Stimulated activated CD8-positive, alpha-beta memory T cell treated with anti-CD3 and anti-CD28 coated beads, Interleukin-12 subunit alpha, Interleukin-12 subunit beta, amount 100 ng/mL, for 24 hours (primary cell): ENCODE measurements around the gene CD79A.

Experiments
- DNase-seq: peaks from one replicate; pipeline ENCODE4 v3.0.0-alpha.2; 2020; ENCODE audit errors: extremely low read depth

The CD79A gene

DNA sequence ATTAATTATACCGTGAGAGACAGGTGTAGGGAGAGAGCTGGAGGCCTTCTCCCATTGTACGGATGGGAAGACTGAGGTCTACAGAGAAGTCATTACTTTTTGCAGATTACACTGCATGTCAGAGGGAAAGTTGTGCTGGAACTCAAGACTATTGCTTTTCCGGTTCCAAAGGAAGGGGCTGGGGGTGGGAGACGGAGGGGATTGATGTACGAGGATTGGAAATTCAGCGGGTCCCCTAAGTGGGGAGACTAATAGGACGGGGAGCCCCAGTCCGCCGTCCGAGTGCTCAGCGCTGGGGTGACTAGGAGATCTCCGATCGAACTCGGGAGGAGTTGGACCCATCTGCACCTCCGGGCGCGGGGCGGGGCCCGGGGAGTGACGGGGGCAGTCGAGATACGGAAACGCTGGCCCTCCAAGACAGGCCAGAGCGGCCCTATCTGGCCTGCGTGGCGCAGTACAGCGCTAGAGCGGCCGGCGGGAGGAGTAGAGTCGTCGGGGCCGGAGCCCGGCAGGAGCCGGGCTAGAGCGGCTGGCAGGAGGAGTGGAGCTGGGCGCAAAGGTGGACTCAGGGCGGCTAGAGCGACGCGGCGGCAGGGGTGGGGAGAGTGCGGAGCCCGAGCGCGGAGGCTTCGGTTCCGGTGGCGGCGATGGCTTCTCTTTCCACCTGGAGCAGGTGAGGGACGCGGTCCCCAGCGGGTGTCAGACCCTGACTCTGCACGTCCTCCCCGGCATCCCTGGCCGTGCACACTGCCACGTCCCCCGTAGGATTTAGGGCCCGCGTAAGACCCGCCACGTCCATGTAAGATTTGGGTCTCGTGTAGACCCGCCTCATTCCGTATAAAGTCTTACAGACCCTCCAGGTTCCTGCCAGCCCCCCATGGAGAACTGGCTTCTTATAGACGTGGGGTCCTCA lies 7.0 kb downstream of the CD79A start:
- peak; percentile 77 for DNase-seq

DNA sequence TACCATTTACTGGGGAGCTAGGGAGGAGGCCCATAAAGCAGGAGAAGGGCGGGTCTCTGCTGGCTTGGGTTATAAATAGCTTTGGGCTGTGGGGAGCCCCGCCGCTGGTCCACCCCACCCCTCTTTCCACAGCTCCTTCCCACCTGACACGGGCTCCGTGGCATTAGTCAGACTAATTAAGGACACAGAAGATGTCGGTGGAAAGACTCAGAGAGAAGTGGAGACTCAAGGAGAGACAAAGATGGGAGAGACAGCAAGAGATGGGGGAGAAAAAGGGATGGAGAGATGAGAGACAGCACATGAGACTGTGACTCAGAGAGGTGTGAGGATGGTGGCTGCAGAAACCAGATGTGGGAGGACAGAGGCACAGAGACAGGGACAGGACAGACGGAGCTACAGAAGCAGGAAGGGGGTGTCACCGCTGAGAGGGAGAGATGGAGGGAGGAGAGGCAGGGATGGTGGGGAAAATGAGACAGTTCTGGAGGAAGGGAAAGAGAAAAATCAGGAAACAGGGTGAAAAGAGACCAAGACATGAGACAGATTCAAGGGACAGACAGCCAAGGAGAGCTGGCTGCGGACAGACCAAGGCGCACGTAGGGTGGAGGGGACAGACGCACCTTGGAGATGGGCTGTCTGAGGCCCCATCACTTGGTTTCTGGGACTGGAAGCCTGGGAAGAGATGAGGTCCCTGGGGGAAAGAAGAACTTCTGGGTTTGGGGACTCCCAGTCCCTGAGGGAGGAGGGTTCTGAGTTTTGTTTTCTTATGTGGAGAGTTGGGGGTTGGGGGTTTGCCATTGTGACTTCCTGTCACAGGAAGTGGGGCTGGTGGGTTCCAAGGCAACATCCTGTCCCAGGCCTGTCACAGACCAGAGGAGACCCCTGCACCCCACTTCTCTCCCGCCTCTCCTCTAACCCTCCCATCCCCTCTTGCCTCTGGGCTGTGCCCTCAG lies 10.0 kb downstream of the CD79A start:
- DNase-seq: no peak

DNA sequence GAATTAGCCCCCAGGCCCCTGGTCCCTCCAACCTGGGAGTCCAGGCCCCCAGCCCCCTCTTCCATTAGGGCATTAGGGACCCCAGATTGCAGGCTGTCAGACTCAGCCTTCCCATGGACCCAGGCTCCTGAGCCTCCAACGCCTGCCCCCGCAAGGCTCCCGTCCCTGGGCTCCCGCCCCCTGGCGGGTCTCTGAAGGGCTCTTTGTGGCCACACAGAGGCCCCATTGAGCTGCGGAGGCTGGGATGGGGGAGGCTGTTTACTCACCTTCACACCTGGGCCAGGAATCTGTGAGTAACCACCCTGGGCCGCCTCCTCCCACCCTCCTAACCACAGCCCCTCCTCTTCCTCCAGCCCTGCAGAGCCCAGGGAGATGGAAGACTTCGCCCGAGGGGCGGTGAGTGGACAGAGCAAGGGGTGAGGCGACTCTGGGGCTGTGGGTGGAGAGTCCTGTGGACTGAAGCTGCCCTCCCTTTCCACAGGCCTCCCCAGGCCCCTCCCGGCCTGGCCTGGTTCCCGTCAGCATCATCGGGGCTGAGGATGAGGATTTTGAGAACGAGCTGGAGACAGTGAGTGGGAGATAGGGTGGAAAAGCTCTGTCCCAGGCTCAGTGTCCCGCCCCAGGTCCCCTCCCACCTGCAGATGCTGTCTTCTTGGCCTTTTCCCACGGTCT lies 10.8 kb downstream of the CD79A start:
- DNase-seq: peak; percentile 72

DNA sequence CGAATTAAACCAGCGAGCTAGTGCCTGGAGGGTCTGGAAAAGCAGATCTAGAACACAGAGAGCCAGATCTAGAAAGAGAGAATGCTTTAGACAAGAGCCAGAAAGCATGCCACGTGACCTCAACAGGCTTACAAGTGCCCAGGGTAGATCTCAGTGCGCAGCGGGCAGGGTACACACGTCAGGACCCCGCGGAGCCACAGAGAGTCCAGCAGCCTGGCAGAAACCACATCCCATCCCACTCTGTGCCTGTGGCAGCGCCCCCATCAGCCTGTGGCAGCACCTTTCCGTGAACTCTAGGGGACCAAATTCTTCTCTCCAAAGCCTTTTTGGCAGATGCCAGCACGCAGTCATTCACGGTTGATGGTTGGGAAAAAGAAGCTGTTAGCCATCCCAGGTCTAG lies 11.8 kb downstream of the CD79A start:
- DNase-seq: no peak

DNA sequence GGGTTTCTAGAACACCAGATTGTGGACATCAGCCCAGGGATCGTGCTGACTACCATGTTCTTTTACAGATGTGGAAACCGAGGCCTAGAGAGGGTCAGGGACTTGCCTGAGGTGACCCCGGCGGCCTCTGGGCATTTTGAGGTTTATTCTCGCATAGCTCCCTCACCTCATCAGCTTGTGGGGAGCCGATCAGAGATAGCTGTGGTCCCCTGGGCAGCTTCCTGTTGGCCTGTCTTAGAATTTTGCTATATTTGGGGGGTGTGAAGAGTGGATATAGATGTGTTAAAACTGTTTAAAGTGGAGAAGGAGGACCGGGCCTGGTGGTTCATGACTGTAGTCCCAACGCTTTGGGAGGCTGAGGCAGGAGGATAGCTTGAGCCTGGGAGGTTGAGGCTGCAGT lies 12.8 kb downstream of the CD79A start:
- no peak for DNase-seq

DNA sequence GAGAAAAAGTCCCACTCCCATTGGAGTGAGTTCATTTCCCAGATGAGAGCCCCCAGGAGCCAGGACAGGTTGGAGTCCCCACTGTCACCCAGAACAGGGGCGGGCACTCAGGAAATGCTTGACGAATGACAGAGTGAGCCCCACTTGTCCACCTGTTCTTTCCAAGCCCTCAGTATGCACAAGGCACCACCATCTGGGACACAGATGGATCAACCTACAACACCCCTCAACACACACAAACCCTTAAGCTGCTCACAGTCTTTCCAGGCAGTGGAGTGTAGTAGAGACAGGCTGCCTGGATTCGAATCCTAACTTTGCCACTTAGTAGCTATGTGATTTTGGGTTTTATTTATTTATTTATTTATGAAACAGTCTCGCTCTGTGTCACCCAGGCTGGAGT lies 13.9 kb downstream of the CD79A start:
- DNase-seq: no peak

DNA sequence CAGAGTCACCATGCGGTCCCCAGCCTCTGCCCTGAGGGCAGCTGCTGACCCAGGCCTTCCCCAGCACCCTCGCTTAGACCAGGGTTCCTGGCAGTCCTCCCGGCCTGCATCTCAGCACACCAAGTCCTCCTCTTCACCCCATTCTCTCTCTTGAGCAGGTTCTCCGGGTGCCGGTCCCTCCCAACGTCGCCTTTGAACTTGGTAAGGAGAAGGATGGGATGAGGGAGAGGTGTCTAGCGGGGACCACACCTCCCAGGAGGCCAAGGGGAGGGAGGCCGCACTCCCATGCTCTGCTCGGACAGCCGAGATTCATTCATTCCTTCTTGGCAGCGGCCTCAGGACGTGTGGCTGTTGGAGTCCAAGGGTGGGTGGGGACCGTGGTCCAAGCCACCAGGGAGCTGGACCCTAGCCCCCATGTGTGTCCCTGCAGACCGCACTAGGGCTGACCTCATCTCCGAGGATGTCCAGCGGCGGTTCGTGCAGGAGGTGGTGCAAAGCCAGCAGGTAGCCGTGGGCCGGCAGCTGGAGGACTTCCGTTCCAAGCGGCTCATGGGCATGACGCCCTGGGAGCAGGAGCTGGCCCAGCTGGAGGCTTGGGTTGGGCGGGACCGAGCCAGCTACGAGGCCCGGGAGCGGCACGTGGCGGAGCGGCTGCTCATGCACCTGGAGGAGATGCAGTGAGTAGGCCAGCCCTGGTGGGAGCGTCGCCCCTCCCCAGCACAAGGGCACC lies 15.3 kb downstream of the CD79A start:
- no peak for DNase-seq

DNA sequence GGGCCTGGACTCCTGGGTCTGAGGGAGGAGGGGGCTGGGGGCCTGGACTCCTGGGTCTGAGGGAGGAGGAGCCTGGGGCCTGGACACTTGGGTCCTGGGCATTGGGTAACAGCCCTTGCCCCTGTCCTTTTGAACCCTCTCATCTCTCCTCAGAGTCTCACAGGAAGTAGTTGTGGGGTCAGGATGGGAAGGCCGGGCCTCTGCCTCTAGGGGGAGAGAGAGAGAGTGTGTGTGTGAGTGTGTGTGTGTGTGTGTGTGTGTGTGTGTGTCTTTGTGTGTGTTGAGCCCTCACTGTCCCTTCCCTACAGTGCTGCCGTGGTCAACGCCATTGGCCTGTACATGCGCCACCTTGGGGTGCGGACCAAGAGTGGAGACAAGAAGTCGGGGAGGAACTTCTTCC lies 16.8 kb downstream of the CD79A start:
- no peak for DNase-seq

DNA sequence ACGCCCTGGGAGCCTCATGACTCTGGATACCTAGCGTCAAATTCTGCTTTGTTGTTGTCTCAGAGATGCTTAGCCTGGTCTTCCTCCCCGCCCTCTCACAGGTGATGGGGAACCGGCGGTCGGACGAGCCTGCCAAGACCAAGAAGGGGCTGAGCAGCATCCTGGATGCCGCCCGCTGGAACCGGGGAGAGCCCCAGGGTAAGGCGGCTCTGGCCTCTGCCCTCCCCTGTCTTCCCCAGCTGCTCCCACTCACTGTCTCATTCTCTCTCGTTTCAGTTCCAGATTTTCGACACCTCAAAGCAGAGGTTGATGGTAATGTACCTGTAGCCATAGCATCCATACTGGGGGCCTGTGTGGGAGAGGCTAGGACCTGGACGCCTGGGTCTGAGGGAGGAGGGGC lies 17.3 kb downstream of the CD79A start:
- DNase-seq: no peak

DNA sequence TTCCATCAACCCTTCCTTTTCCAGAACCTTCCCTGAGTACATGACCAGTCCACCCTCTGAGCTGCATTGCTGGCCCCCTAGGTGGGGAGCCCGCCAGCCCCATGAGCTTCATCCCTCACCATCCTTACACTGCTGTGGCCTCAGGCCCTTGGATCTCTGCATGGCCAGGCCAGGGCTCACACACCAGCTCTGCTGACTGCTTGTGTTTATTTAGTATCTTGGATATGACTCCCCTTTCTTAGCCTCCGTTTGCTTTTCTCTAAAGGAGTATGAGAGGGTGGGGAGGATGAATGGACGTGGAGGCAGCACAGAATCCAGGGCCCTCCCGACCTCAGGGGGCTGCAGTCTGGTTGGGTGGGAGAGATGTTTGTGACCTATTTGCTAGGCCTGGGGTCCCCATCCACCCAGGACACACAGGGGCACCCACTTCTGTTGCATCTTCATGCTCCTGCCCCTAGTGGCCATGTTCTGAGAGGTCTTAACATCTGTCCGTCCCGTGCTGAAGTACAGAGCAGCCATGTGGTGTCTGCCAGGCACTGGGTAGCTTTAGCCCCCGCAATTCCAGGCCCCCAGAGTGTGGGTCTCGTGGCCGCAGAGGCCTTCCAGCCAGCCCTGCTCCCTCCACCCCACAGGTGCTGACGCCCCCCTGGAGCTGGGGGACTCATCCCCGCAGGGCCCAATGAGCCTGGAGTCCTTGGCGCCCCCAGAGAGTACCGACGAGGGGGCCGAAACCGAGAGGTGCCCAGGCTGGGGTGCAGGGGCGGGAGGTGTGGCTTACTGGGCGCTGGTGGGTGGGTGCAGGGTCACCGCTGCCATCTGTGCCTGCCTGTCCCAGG lies 18.9 kb downstream of the CD79A start:
- no peak for DNase-seq

DNA sequence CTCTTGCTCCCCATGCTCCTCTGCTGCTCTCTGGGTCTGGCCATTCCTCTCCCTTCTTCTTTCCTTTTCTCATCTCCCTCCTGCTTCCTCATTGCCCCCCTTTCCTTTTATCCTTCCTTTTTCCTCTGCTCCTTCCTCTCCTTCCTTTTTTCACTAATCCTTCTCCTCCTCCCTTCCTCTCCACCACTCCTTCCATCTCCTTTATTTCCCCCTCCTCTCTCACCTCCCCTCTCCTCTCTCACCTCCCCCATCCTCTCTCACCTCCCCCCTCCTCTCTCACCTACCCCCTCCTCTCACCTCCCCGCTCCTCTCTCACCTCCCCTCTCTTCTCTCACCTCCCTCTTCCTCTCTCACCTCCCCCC lies 19.5 kb downstream of the CD79A start:
- DNase-seq: no peak

DNA sequence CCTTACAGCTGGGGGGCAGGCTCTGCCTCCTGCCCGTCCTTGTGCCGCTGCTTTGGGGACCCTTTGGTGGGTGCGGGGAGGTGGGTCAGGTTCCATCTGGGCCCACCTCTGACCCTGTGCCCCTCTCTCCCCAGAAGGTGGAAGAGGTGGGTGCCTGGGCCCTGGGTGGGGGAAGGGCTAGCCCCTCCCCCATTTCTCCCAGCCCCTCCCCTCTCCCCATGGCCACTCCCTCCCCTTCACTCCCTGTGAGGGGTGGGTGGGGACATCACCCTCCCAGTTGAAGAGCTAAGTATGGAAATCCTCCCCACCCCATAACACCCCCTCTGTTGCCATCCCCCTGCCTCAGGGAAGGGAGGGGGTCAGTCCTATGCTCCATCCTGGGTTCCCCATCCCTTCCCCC lies 20.1 kb downstream of the CD79A start:
- no peak for DNase-seq

DNA sequence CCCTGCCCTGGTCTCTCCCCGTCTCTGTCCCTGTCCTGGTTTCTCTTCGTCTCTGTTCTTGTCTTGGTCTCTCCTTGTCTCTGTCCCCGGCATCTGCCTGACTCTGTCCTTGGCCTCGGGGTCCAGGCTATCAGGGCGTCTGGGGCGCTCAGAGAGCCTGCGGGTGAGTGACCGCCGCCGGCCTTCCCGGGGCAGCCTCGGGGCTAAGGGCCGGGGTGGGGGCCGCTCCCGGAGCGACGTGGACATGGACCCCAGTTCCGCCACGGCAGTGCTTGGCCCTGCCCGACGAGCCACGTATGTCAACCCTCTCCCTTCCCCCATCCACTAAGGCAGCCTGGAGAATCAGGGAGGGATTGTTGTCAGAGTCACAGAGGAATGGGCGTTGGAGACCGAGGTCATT lies 20.7 kb downstream of the CD79A start:
- DNase-seq: no peak

DNA sequence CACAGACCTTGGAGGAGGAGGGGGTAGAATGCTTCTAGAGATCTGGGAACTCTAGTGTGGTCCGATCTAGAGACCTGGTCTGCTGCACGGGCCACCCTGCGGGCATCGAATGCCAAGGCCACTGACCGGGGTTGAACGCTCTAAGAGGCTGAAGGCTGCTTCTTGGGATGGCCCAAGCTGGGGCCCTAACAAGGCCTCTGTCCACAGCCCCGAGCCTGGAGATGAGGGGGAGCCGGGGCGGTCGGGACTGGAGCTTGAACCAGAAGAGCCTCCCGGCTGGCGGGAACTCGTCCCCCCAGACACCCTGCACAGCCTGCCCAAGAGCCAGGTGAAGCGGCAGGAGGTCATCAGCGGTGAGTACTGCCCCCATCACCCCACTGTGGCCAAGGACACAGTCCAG lies 21.2 kb downstream of the CD79A start:
- no peak for DNase-seq

DNA sequence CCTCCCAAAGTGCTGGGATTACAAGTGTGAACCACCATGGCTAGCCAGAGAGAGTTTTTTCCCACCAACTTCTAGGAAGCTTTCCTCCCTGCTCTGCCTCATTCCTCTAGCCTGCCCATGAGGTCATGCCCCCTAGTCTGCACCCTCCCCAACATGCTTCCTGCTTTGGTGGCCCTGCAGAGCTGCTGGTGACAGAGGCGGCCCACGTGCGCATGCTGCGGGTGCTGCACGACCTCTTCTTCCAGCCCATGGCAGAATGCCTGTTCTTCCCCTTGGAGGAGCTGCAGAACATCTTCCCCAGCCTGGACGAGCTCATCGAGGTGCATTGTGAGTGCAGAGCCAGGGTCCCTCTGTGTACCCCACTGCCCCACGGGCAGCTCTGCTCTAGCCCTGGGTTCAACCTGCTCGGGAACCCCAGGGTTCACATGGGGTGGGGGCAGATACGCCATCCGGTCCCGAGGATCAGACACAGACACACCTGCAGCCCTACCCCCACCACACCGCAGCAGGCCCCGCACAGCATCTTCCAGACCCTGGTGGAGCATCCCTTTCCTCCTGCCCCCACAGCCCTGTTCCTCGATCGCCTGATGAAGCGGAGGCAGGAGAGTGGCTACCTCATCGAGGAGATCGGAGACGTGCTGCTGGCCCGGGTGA lies 24.8 kb downstream of the CD79A start:
- DNase-seq: no peak

DNA sequence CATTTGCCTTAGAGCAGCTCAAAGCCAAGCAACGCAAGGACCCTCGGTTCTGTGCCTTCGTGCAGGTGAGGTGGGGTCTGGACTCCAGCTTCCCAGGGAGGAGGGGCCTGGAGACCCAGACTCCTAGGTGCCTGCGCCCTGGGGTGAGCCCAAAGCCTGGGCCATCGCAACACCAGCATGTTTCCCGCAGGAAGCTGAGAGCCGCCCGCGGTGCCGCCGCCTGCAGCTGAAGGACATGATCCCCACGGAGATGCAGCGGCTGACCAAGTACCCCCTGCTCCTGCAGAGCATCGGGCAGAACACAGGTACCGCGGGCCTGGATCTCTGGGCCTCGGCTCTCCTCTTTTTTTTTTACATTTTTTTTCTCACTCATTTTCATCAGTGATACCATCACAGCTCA lies 25.5 kb downstream of the CD79A start:
- no peak for DNase-seq

DNA sequence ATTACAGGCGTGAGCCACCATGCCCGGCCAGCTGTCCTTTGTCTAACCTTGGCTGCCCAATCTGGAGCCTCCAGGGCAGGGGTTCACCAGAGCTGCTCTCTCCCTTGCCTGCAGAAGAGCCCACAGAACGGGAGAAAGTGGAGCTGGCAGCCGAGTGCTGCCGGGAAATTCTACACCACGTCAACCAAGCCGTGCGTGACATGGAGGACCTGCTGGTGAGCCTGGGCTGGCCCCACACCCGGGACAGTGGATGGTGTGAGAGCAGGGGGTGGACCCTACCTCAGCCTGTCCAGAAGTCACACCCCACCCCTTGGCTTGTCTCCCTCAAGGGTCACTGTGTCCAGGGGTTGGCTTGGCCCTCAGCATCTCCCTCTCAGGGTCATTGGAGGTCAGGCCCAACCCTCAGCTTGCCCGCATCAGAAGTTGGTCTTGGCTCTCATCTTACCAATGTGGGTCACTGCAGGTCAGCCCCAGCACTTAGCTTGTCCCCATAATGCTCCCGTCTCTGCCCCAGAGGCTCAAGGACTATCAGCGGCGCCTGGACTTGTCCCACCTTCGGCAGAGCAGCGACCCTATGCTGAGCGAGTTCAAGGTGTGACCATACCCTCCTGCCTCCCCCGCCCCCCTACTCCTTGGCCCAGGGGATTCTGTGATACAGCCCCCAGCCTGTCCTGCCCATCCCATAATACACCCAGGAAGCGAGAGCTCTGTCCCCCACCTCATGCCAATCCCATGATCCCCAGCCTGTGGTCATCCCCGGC lies 26.3 kb downstream of the CD79A start:
- no peak for DNase-seq

DNA sequence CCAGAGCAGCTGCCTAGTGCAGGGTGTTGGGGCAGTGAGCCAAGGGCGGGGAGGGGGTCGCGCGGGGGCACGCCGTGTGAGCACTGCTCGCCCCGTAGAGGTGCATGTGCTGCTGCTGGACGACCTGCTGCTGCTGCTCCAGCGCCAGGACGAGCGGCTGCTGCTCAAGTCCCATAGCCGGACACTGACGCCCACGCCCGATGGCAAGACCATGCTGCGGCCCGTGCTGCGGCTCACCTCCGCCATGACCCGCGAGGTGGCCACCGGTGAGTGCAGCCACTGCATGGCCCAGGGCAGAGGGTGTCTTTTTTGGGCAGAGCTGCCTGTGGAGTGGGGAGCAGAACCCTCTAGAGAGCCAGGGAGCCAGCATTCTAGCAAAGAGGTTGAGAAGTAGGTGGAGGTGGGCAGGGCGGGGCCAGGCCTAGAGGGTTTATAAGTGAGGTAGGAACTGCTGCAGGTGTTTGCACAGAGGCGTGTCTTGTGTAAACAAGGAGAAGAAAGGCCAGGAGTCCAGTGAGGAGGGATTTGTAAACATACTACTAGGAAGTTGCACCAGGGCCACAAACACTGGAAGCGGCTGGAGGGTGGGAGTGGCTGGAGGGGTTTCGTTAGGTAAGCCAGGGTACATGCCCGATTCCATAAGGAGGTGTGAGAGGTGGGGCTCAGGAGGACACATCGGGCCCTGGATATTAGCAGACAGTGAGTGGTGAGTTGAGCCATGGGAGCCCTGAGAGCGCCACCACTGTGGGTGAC lies 27.2 kb downstream of the CD79A start:
- no peak for DNase-seq
